HCT116 (cell line): ENCODE data around the gene QPCT. TPM values are rescaled to one million over a fixed set of nuclear protein-coding genes. Genes with fewer than 3 reads are reported as not detected.

ENCODE experiments used
- ATAC-seq: fragments of 200-7000 bp; cut with Tn5 transposase; 2 replicates; pipeline ENCODE4 v1.9.1; 2020; ENCODE audit warnings: mild to moderate bottlenecking, moderate library complexity
- BruUV-seq: library from RNA; stranded (reverse); fragments of 400-500 nt; replicated peaks from 2 replicates; lab custom pipeline; 2021; lab: Mats Ljungman, UMichigan
- CTCF ChIA-PET: fragments of 300-600 bp; sonication (Branson Sonifier 250); formaldehyde crosslinking; loops from one replicate; lab custom pipeline; 2021; ENCODE audit warnings: antibody characterized with exemption; lab: Charles Lee
- POLR2A ChIA-PET: fragments of 300-600, 350-600 bp; sonication (Branson Sonifier 250); formaldehyde crosslinking; loops from one replicate; lab custom pipeline; 2021; ENCODE audit warnings: antibody characterized with exemption; lab: Charles Lee
- RAD21 ChIA-PET, 2 experiments: fragments of 300-600 bp; sonication (Branson Sonifier 250); formaldehyde crosslinking; loops; one replicate each; lab custom pipeline; 2023; ENCODE audit warnings: low total read pairs in 2 of 2; ENCODE audit not compliant: uncharacterized antibody in 2 of 2, unreplicated experiment in 2 of 2, low non-redundant PET in 1 of 2; lab: Charles Lee
- DNase-seq: peaks from one replicate; pipeline ENCODE4 v3.0.0-alpha.2; 2010; ENCODE audit warnings: low read depth, low spot score
- H2AFZ ChIP-seq: fragments of 200-600 bp; shearing (Covaris generic), sonication (generic); 2 replicates; pipeline ENCODE4 v1.6.1; 2017; ENCODE audit warnings: low read depth, mixed run types, mixed read lengths, antibody characterized with exemption, low read length; ENCODE audit not compliant: poor library complexity, severe bottlenecking
- H3K27ac ChIP-seq: 2 replicates; pipeline ENCODE4 v1.5.1; 2012; ENCODE audit warnings: low read depth, low read length
- H3K27me3 ChIP-seq: fragments of 200-600 bp; sonication (generic); 2 replicates; pipeline ENCODE4 v1.6.1; 2016; ENCODE audit warnings: mixed run types, low read length, mixed read lengths; ENCODE audit not compliant: insufficient read depth
- H3K36me3 ChIP-seq, 2 experiments: fragments of 200-500 bp in 1 of 2; fragments of 200-600 bp in 1 of 2; sonication (Bioruptor generic) in 1 of 2; sonication (generic) in 1 of 2; 2 replicates each; pipeline versions ENCODE4 v1.5.1 to v1.6.1; 2014 to 2016; ENCODE audit warnings: low read length in 2 of 2, inconsistent platforms in 1 of 2, mixed read lengths in 1 of 2, mixed run types in 1 of 2; ENCODE audit not compliant: insufficient read depth in 2 of 2, control insufficient read depth in 1 of 2
- H3K4me1 ChIP-seq, 2 experiments: fragments of 200-600 bp in 1 of 2; sonication (generic) in 1 of 2; 2 replicates each; pipeline versions ENCODE4 v1.5.1 to v1.6.1; 2012 to 2017; ENCODE audit warnings: low read length in 2 of 2, inconsistent platforms in 1 of 2, mild to moderate bottlenecking in 1 of 2, mixed read lengths in 1 of 2, mixed run types in 1 of 2, moderate library complexity in 1 of 2; ENCODE audit not compliant: insufficient read depth in 2 of 2, control insufficient read depth in 1 of 2
- H3K4me2 ChIP-seq: fragments of 200-600 bp; sonication (generic); 2 replicates; pipeline ENCODE4 v1.6.1; 2017; ENCODE audit warnings: mixed run types, low read length, mixed read lengths
- H3K4me3 ChIP-seq, 2 experiments: fragments of 200-600 bp in 1 of 2; sonication (generic) in 1 of 2; replicated peaks in 1 of 2; 2 replicates each; pipeline ENCODE4 v1.5.1; 2011 to 2016; ENCODE audit warnings: low read length in 2 of 2, control low read depth in 1 of 2, low read depth in 1 of 2, mild to moderate bottlenecking in 1 of 2, mixed read lengths in 1 of 2, mixed run types in 1 of 2
- H3K79me2 ChIP-seq: fragments of 200-600 bp; sonication (generic); 2 replicates; pipeline ENCODE4 v1.6.1; 2017; ENCODE audit warnings: mild to moderate bottlenecking, mixed run types, low read length, moderate library complexity, mixed read lengths; ENCODE audit not compliant: insufficient read depth
- H3K9ac ChIP-seq: fragments of 200-600 bp; sonication (generic); 2 replicates; pipeline ENCODE4 v1.6.1; 2016; ENCODE audit warnings: low read length, mixed read lengths
- H3K9me2 ChIP-seq: fragments of 200-600 bp; sonication (generic), shearing (Covaris generic); 2 replicates; pipeline ENCODE4 v1.6.1; 2017; ENCODE audit warnings: mixed run types, mild to moderate bottlenecking, moderate library complexity; ENCODE audit not compliant: insufficient read depth
- H3K9me3 ChIP-seq, 2 experiments: fragments of 200-500 bp in 1 of 2; fragments of 200-600 bp in 1 of 2; sonication (Bioruptor generic) in 1 of 2; sonication (generic) in 1 of 2; 2 replicates each; pipeline ENCODE4 v1.6.1; 2014 to 2017; ENCODE audit warnings: low read length in 2 of 2, mixed read lengths in 2 of 2, inconsistent platforms in 1 of 2, low read depth in 1 of 2, mild to moderate bottlenecking in 1 of 2, mixed run types in 1 of 2, moderate library complexity in 1 of 2; ENCODE audit not compliant: control insufficient read depth in 1 of 2, insufficient read depth in 1 of 2
- H4K20me1 ChIP-seq: fragments of 200-600 bp; sonication (generic), shearing (Covaris generic); 2 replicates; pipeline ENCODE4 v1.6.1; 2017; ENCODE audit warnings: mixed run types, mild to moderate bottlenecking, moderate library complexity; ENCODE audit not compliant: insufficient read depth
- CEBPB ChIP-seq: IDR thresholded peaks from 2 replicates; pipeline ENCODE4 v1.6.1; 2012; ENCODE audit warnings: low read depth
- EGR1 ChIP-seq: IDR thresholded peaks from 2 replicates; pipeline ENCODE4 v1.6.1; 2012; ENCODE audit warnings: low read depth
- EZH2 ChIP-seq: fragments of 200-600 bp; sonication (generic); IDR thresholded peaks from 2 replicates; pipeline ENCODE4 v1.6.1; 2017; ENCODE audit warnings: antibody characterized with exemption, mixed run types
- POLR2A ChIP-seq: IDR thresholded peaks from 2 replicates; pipeline ENCODE4 v1.7.0; 2011; ENCODE audit warnings: borderline replicate concordance; ENCODE audit not compliant: insufficient read depth, insufficient read length; ENCODE audit errors: extremely low read depth
- POLR2AphosphoS5 ChIP-seq: IDR thresholded peaks from 2 replicates; pipeline ENCODE4 v1.6.1; 2011; ENCODE audit warnings: mild to moderate bottlenecking, low read depth, low read length, moderate library complexity
- REST ChIP-seq: IDR thresholded peaks from 2 replicates; pipeline ENCODE4 v1.6.1; 2012; ENCODE audit warnings: low read depth
- YY1 ChIP-seq: IDR thresholded peaks from 2 replicates; pipeline ENCODE4 v1.6.1; 2011; ENCODE audit warnings: low read length, low read depth, moderate library complexity, mild to moderate bottlenecking; ENCODE audit not compliant: insufficient replicate concordance; ENCODE audit errors: extremely low read depth
- ZBTB33 ChIP-seq: IDR thresholded peaks from 2 replicates; pipeline ENCODE4 v1.6.1; 2011; ENCODE audit warnings: mild to moderate bottlenecking, low read length, moderate library complexity; ENCODE audit not compliant: insufficient replicate concordance; ENCODE audit errors: extremely low read depth
- intact Hi-C: fragments of 100-400 bp; cut with micrococcal nuclease; formaldehyde crosslinking; loops from 2 replicates; pipeline ENCODE4 v1.10.0; 2022
- total RNA-seq: library from RNA; stranded (reverse); gene quantifications from one replicate; pipeline ENCODE4 v1.2.1, GENCODE V29; 2021; ENCODE audit not compliant: unreplicated experiment

Gene QPCT
- total RNA-seq, 1 experiment from 2014 or later, result not detected

- intact Hi-C loops, result no loop called here
- H3K9ac ChIP-seq, result no peak overlapping the region
- H3K79me2 ChIP-seq, result no peaks in the 10 kb centered on the region
- ChIA-PET POLR2A (no interaction called here), CTCF (no interaction called here), RAD21 (no interaction called here)
- peaks cover 3 to 18% of the 10 kb centered on the region in 2 experiments; a peak in 3 of 4 replicates for H3K4me1 ChIP-seq
- ATAC-seq (no peak), DNase-seq (no peak)
- no peak overlapping the region for H3K4me3 ChIP-seq
- H3K27ac ChIP-seq, result no peak overlapping the region
- no TSS peak for BruUV-seq
- H3K9me2 ChIP-seq, result no peaks in the 10 kb centered on the region
- TF ChIP-seq YY1, result no peak
- no peak for TF ChIP-seq CEBPB
- TF ChIP-seq POLR2AphosphoS5, result no peak
- no peak for TF ChIP-seq EZH2
- no peak for TF ChIP-seq EGR1
- no peak for TF ChIP-seq ZBTB33
- TF ChIP-seq REST, result no peak
- no peak for TF ChIP-seq POLR2A
- no peaks in the 10 kb centered on the region for H3K27me3 ChIP-seq
- H4K20me1 ChIP-seq, result no peaks in the 10 kb centered on the region
- H3K36me3 ChIP-seq, result no peaks in the 10 kb centered on the region
- no peak overlapping the region for H2AFZ ChIP-seq
- no peak overlapping the region for H3K4me2 ChIP-seq
- no peaks in the 10 kb centered on the region for H3K9me3 ChIP-seq
Observed at GRCh38 chr2:37391711-37392110, 47.3 kb downstream of the QPCT start.
